ENCODE measurements around the gene SYNM. TPM values are rescaled to one million over a fixed set of nuclear protein-coding genes. Genes with fewer than 3 reads are reported as not detected.

Gene SYNM
- total RNA-seq, 6 experiments from 2014 or later = 4.6 to 7.6 (median 7.4) TPM

- H3K4me1 Mint-ChIP-seq (ENCODE audit: low read depth) = peaks cover 23% of the 10 kb centered on the region
- DNase-seq = no peak
- peaks cover 9% of the 10 kb centered on the region for H3K36me3 Mint-ChIP-seq (ENCODE audit: low read depth)
- no peak overlapping the region for H3K27ac Mint-ChIP-seq
- H3K27me3 Mint-ChIP-seq (ENCODE audit: insufficient read depth) = peaks cover 3% of the 10 kb centered on the region
- H3K4me3 Mint-ChIP-seq = no peak overlapping the region
- no peaks in the 10 kb centered on the region for H3K9me3 Mint-ChIP-seq
- no peak for TF ChIP-seq CTCF (IDR thresholded peaks at IDR 0.05)
These were observed 17.0 kb downstream of the SYNM start for GRCh38 chr15:99121691-99122410.

GRCh38 chr15:99122831-99123712 lies 18.2 kb downstream of the SYNM start:
- Mint-ChIP-seq H3K36me3 (ENCODE audit: low read depth) (peaks cover 12% of the 10 kb centered on the region; the same call in 1 of the 2 replicates), H3K9me3 (no peaks in the 10 kb centered on the region), H3K27ac (peak overlapping the region; percentile 96), H3K27me3 (ENCODE audit: insufficient read depth) (peaks cover 3% of the 10 kb centered on the region), H3K4me3 (peak overlapping the region; percentile 87), H3K4me1 (ENCODE audit: low read depth) (peaks cover 23% of the 10 kb centered on the region)
- no peak for DNase-seq
- TF ChIP-seq CTCF (IDR thresholded peaks at IDR 0.05) = no peak

- H3K27me3 Mint-ChIP-seq (ENCODE audit: insufficient read depth) = peaks cover 3% of the 10 kb centered on the region
- H3K27ac Mint-ChIP-seq = peak overlapping the region; percentile 96
- peaks cover 23% of the 10 kb centered on the region for H3K4me1 Mint-ChIP-seq (ENCODE audit: low read depth)
- TF ChIP-seq CTCF (IDR thresholded peaks at IDR 0.05) = no peak
- no peaks in the 10 kb centered on the region for H3K9me3 Mint-ChIP-seq
- H3K36me3 Mint-ChIP-seq (ENCODE audit: low read depth) = peaks cover 12% of the 10 kb centered on the region; the same call in 1 of the 2 replicates
- peak overlapping the region; percentile 87 for H3K4me3 Mint-ChIP-seq
- DNase-seq = peak; percentile 99
These were observed 19.0 kb downstream of the SYNM start for GRCh38 chr15:99123713-99124451.

- no peak for DNase-seq
- Mint-ChIP-seq H3K4me3 (peak overlapping the region; percentile 87), H3K36me3 (ENCODE audit: low read depth) (peaks cover 14% of the 10 kb centered on the region), H3K4me1 (ENCODE audit: low read depth) (peaks cover 23% of the 10 kb centered on the region), H3K9me3 (no peaks in the 10 kb centered on the region), H3K27ac (peak overlapping the region; percentile 96), H3K27me3 (ENCODE audit: insufficient read depth) (peaks cover 3% of the 10 kb centered on the region)
- no peak for TF ChIP-seq CTCF (IDR thresholded peaks at IDR 0.05)
These were observed 19.8 kb downstream of the SYNM start for GRCh38 chr15:99124641-99125040.
